Stimulated activated naive B cell treated with anti-CD40 and anti-IgM and Interleukin-4, amounts not matched to agents 10 μg/mL and 1 μg/mL and 100 μg/mL, for 72 hours (primary cell): ENCODE data around the gene PCDHB16.
"Not testable (repeated sequence)": the region's sequence is repeated elsewhere in the genome, so short reads cannot be mapped to it uniquely, and the experiment has no call there.

ENCODE experiments used
- ATAC-seq, 2 donors: fragments of 150-1000 bp; cut with Tn5 transposase; replicated peaks; 2 replicates each; pipeline ENCODE4 v1.10.0; 2021; ENCODE audit warnings: moderate library complexity in 1 of 2
- DNase-seq: peaks from one replicate; pipeline ENCODE4 v3.0.0; 2021
- H3K27ac Mint-ChIP-seq: one replicate; pipeline ENCODE4 v1.8.0; 2022; ENCODE audit warnings: mild to moderate bottlenecking, mixed read lengths
- H3K27me3 Mint-ChIP-seq, 2 donors: one replicate each; pipeline ENCODE4 v1.8.0; 2022; ENCODE audit warnings: mixed read lengths in 2 of 2
- H3K36me3 Mint-ChIP-seq, 2 donors: one replicate each; pipeline ENCODE4 v1.8.0; 2022; ENCODE audit warnings: mixed read lengths in 2 of 2, mild to moderate bottlenecking in 1 of 2
- H3K4me1 Mint-ChIP-seq, 2 donors: one replicate each; pipeline ENCODE4 v1.8.0; 2022; ENCODE audit warnings: mixed read lengths in 2 of 2, mild to moderate bottlenecking in 1 of 2
- H3K4me3 Mint-ChIP-seq, 2 donors: one replicate each; pipeline ENCODE4 v1.8.0; 2022; ENCODE audit warnings: mild to moderate bottlenecking in 2 of 2, mixed read lengths in 2 of 2, moderate library complexity in 1 of 2
- H3K9me3 Mint-ChIP-seq, 2 donors: one replicate each; pipeline ENCODE4 v1.8.0; 2022; ENCODE audit warnings: mixed read lengths in 2 of 2, mild to moderate bottlenecking in 1 of 2

PCDHB16 gene

GRCh38 chr5:141194332-141194731 lies 12.1 kb downstream of the PCDHB16 start:
- H3K4me1 Mint-ChIP-seq, ATAC-seq, H3K4me3 Mint-ChIP-seq, DNase-seq, H3K27ac Mint-ChIP-seq: not testable (repeated sequence)
- H3K9me3 Mint-ChIP-seq, result peaks cover 22 to 28% of the 10 kb centered on the region in 2 donors
- peaks cover 38 to 42% of the 10 kb centered on the region in 2 donors for H3K27me3 Mint-ChIP-seq
- H3K36me3 Mint-ChIP-seq, result peaks cover 3 to 13% of the 10 kb centered on the region in 2 donors

- ATAC-seq (no peak), DNase-seq (no peak)
- H3K4me3 Mint-ChIP-seq, result no peak overlapping the region
- H3K4me1 Mint-ChIP-seq, result peaks cover 0 to 2% of the 10 kb centered on the region in 2 donors
- peaks cover 3 to 13% of the 10 kb centered on the region in 2 donors for H3K36me3 Mint-ChIP-seq
- H3K27me3 Mint-ChIP-seq, result peaks cover 42 to 51% of the 10 kb centered on the region in 2 donors
- H3K27ac Mint-ChIP-seq, result no peak overlapping the region
- H3K9me3 Mint-ChIP-seq, result peaks cover 25 to 31% of the 10 kb centered on the region in 2 donors
These were observed 14.2 kb downstream of the PCDHB16 start for GRCh38 chr5:141196363-141196762.

- Mint-ChIP-seq H3K36me3 (peaks cover 3 to 7% of the 10 kb centered on the region in 2 donors), H3K9me3 (peaks cover 22 to 27% of the 10 kb centered on the region in 2 donors), H3K27ac (peak within 1 kb of the TSS; percentile 47), H3K27me3 (peaks cover 40 to 41% of the 10 kb centered on the region in 2 donors), H3K4me3 (no peak within 1 kb of the TSS), H3K4me1 (no peaks in the 10 kb centered on the region)
- ATAC-seq (no peak), DNase-seq (no peak)
These were observed 17.4 kb downstream of the PCDHB16 start, which contains the start of gene PCDHB11 for GRCh38 chr5:141199359-141200235. Gene PCDHB11 (plus strand): TSS chr5:141199627. CDS start chr5:141199775, 148 bp downstream.

GRCh38 chr5:141201126-141201525 lies 18.9 kb downstream of the PCDHB16 start:
- H3K27me3 Mint-ChIP-seq, result peaks cover 41 to 45% of the 10 kb centered on the region in 2 donors
- H3K4me3 Mint-ChIP-seq, H3K27ac Mint-ChIP-seq, H3K36me3 Mint-ChIP-seq, ATAC-seq, H3K4me1 Mint-ChIP-seq, DNase-seq: not testable (repeated sequence)
- peaks cover 22 to 25% of the 10 kb centered on the region in 2 donors for H3K9me3 Mint-ChIP-seq

GRCh38 chr5:141201646-141202045 lies 19.5 kb downstream of the PCDHB16 start:
- peaks cover 45 to 49% of the 10 kb centered on the region in 2 donors for H3K27me3 Mint-ChIP-seq
- not testable (repeated sequence) for H3K36me3 Mint-ChIP-seq, H3K27ac Mint-ChIP-seq, ATAC-seq, H3K4me1 Mint-ChIP-seq, H3K4me3 Mint-ChIP-seq, DNase-seq
- H3K9me3 Mint-ChIP-seq, result peaks cover 20% of the 10 kb centered on the region in 2 donors

GRCh38 chr5:141208478-141208877 lies 26.3 kb downstream of the PCDHB16 start, which contains the start of gene PCDHB12:
Gene PCDHB12 (plus strand): TSS chr5:141208719. CDS start chr5:141208908, 189 bp downstream.
- ATAC-seq (no peak), DNase-seq (no peak)
- Mint-ChIP-seq H3K27me3 (peaks cover 48 to 57% of the 10 kb centered on the region in 2 donors), H3K36me3 (peaks cover 6 to 8% of the 10 kb centered on the region in 2 donors), H3K4me3 (no peak within 1 kb of the TSS), H3K27ac (no peak within 1 kb of the TSS), H3K4me1 (no peaks in the 10 kb centered on the region), H3K9me3 (peaks cover 6 to 7% of the 10 kb centered on the region in 2 donors)

- H3K36me3 Mint-ChIP-seq, result peaks cover 6 to 12% of the 10 kb centered on the region in 2 donors
- peaks cover 57 to 66% of the 10 kb centered on the region in 2 donors for H3K27me3 Mint-ChIP-seq
- not testable (repeated sequence) for ATAC-seq
These were observed 28.1 kb downstream of the PCDHB16 start for GRCh38 chr5:141210281-141210680.

GRCh38 chr5:141210849-141211248 lies 28.7 kb downstream of the PCDHB16 start:
- not testable (repeated sequence) for ATAC-seq, H3K4me1 Mint-ChIP-seq, DNase-seq
- Mint-ChIP-seq H3K4me3 (peak overlapping the region in 1 of 2 donors; percentile 14), H3K27ac (peak overlapping the region; percentile 85), H3K9me3 (peaks cover 6 to 13% of the 10 kb centered on the region in 2 donors), H3K36me3 (peaks cover 6 to 13% of the 10 kb centered on the region in 2 donors), H3K27me3 (peaks cover 62 to 67% of the 10 kb centered on the region in 2 donors)

More at GRCh38 chr5:141210281-141210680, 28.1 kb downstream of the PCDHB16 start:
- not testable (repeated sequence) for H3K4me1 Mint-ChIP-seq, H3K27ac Mint-ChIP-seq, H3K4me3 Mint-ChIP-seq, DNase-seq
- H3K9me3 Mint-ChIP-seq, result peaks cover 6 to 11% of the 10 kb centered on the region in 2 donors

GRCh38 chr5:141213656-141214339 lies 31.6 kb downstream of the PCDHB16 start, which contains the start of gene PCDHB13:
Gene PCDHB13 (plus strand): TSS chr5:141213919. CDS start chr5:141214124, 205 bp downstream.
- not testable (repeated sequence) for H3K4me3 Mint-ChIP-seq

GRCh38 chr5:141214583-141214982 lies 32.4 kb downstream of the PCDHB16 start:
- peaks cover 6 to 19% of the 10 kb centered on the region in 2 donors for H3K36me3 Mint-ChIP-seq
- not testable (repeated sequence) for H3K27ac Mint-ChIP-seq, H3K4me3 Mint-ChIP-seq, ATAC-seq, H3K4me1 Mint-ChIP-seq, DNase-seq
- peaks cover 6 to 29% of the 10 kb centered on the region in 2 donors for H3K9me3 Mint-ChIP-seq
- H3K27me3 Mint-ChIP-seq, result peaks cover 47 to 55% of the 10 kb centered on the region in 2 donors

More at GRCh38 chr5:141213656-141214339, 31.6 kb downstream of the PCDHB16 start, which contains the start of gene PCDHB13:
- H3K4me1 Mint-ChIP-seq, ATAC-seq, H3K27ac Mint-ChIP-seq, DNase-seq: not testable (repeated sequence)
- Mint-ChIP-seq H3K9me3 (peaks cover 6 to 25% of the 10 kb centered on the region in 2 donors), H3K36me3 (peaks cover 6 to 17% of the 10 kb centered on the region in 2 donors), H3K27me3 (peaks cover 50 to 60% of the 10 kb centered on the region in 2 donors)

GRCh38 chr5:141215504-141215903 lies 33.3 kb downstream of the PCDHB16 start:
- not testable (repeated sequence) for DNase-seq, H3K27ac Mint-ChIP-seq, H3K4me1 Mint-ChIP-seq, ATAC-seq, H3K4me3 Mint-ChIP-seq
- H3K36me3 Mint-ChIP-seq, result peaks cover 3 to 21% of the 10 kb centered on the region in 2 donors
- peaks cover 5 to 30% of the 10 kb centered on the region in 2 donors for H3K9me3 Mint-ChIP-seq
- H3K27me3 Mint-ChIP-seq, result peaks cover 47 to 58% of the 10 kb centered on the region in 2 donors

GRCh38 chr5:141216035-141216434 lies 33.8 kb downstream of the PCDHB16 start:
- H3K4me1 Mint-ChIP-seq, result not testable (repeated sequence)

GRCh38 chr5:141223112-141223783 lies 41.1 kb downstream of the PCDHB16 start, which contains the start of gene PCDHB14:
Gene PCDHB14 (plus strand): TSS chr5:141223343. CDS start chr5:141223506, 163 bp downstream.
- Mint-ChIP-seq H3K27me3 (peaks cover 51 to 77% of the 10 kb centered on the region in 2 donors), H3K9me3 (peaks cover 9 to 21% of the 10 kb centered on the region in 2 donors), H3K4me1 (no peaks in the 10 kb centered on the region), H3K27ac (no peak within 1 kb of the TSS), H3K4me3 (peak within 1 kb of the TSS; percentile 20 to 22), H3K36me3 (peaks cover 3 to 11% of the 10 kb centered on the region in 2 donors)
- DNase-seq (no peak), ATAC-seq (no peak)

More at GRCh38 chr5:141216035-141216434, 33.8 kb downstream of the PCDHB16 start:
- Mint-ChIP-seq H3K27me3 (peaks cover 46 to 56% of the 10 kb centered on the region in 2 donors), H3K36me3 (peaks cover 0 to 17% of the 10 kb centered on the region in 2 donors), H3K9me3 (peaks cover 2 to 28% of the 10 kb centered on the region in 2 donors)
- not testable (repeated sequence) for ATAC-seq, DNase-seq, H3K27ac Mint-ChIP-seq, H3K4me3 Mint-ChIP-seq
